Measurements from ENCODE around the gene C1QB.

The C1QB gene

GRCh38 chr1:22628698-22629444 lies 24.2 kb upstream of the C1QB start:
- DNase-seq: no peak
- in situ Hi-C loops (cut with HindIII; ENCODE audit: low pct_ligation_motif_present, low pct_unique_long_range_greater_than_20kb, low sequenced_read_pairs): no loop called here

GRCh38 chr1:22629886-22630285 lies 23.1 kb upstream of the C1QB start:
- in situ Hi-C loops (cut with HindIII; ENCODE audit: low pct_ligation_motif_present, low pct_unique_long_range_greater_than_20kb, low sequenced_read_pairs): no loop called here
- no peak for DNase-seq

- in situ Hi-C loops (cut with HindIII; ENCODE audit: low pct_ligation_motif_present, low pct_unique_long_range_greater_than_20kb, low sequenced_read_pairs): no loop called here
- no peak for DNase-seq
Observed at GRCh38 chr1:22633697-22634463, 19.2 kb upstream of the C1QB start.

- in situ Hi-C loops (cut with HindIII; ENCODE audit: low pct_ligation_motif_present, low pct_unique_long_range_greater_than_20kb, low sequenced_read_pairs): no loop called here
Observed at GRCh38 chr1:22635436-22635835, 17.6 kb upstream of the C1QB start.

DNA sequence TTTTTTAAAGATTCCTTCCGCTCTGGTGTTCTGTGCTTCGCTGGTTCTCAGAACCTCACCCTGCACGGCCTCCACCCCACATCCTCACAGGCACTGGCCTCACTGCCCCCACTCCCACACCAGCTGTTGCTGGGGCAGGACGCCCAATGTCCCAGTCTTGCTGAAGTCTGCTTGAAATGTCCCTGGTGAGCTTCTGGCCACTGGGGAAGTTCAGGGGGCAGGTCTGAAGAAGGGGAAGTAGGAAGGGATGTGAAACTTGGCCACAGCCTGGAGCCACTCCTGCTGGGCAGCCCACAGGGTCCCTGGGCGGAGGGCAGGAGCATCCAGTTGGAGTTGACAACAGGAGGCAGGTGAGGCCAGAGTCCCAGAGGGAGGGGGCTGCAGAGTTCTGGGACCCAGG lies 16.7 kb upstream of the C1QB start, which contains the start of gene C1QA:
TSS of gene C1QA (plus strand) at position 276 of the 400 bp plus-strand sequence. CDS start 989 bp downstream, outside the sequence.
- DNase-seq: no peak
- in situ Hi-C loops (cut with HindIII; ENCODE audit: low pct_ligation_motif_present, low pct_unique_long_range_greater_than_20kb, low sequenced_read_pairs): no loop called here

More at GRCh38 chr1:22635436-22635835, 17.6 kb upstream of the C1QB start:
- no peak for DNase-seq

DNA sequence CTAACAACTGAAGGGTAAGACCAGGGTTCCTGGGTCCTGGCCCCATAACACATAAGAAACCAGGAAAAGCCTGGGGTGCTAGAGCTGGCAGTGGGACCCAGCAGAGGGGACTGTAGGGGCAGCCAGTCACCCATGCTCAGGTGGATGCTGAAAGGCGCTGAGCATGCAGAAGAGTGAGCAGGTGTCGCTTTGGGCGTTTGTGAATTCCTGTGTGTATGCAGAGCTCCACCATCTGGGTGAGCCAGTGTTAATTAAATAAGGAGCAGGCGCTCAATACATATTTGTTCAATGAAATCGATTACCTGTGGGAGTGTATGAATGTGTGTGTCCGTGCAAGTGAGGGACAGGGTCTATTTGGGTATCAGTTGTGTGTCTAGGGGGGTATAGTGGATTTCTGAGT lies 16.1 kb upstream of the C1QB start:
- no peak for DNase-seq
- in situ Hi-C loops (cut with HindIII; ENCODE audit: low pct_ligation_motif_present, low pct_unique_long_range_greater_than_20kb, low sequenced_read_pairs): no loop called here

DNA sequence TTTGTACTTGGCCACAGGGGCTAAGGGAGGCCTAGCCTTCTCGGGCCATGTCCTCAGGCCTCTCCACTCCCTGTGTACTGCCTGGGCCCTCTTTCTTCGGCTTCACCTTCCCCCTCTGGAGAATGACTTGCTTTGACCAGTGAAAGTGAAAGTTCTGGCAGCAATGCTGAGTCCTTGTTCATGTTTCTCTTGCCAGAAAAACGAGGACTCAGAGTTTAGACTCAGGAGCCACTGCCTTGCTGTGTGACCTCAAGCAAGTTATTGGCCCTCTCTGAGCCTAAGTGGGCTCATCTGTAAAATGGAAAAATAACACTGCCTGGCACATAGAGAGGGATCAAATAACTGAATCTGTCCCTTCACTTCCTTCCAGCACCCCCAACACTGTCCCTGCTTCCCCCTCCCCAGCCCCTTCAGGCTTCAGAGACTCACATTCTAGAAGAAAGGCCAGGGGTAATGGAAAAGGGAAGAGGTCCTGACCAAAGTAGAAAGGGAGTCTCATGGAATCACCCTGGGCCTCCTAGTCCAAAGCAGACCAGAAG lies 15.1 kb upstream of the C1QB start:
- DNase-seq: no peak
- in situ Hi-C loops (cut with HindIII; ENCODE audit: low pct_ligation_motif_present, low pct_unique_long_range_greater_than_20kb, low sequenced_read_pairs): no loop called here

- in situ Hi-C loops (cut with HindIII; ENCODE audit: low pct_ligation_motif_present, low pct_unique_long_range_greater_than_20kb, low sequenced_read_pairs): no loop called here
- no peak for DNase-seq
Observed at GRCh38 chr1:22638476-22639234, 14.4 kb upstream of the C1QB start.

GRCh38 chr1:22639286-22639685 lies 13.8 kb upstream of the C1QB start:
- peak; percentile 16 for DNase-seq
- in situ Hi-C loops (cut with HindIII; ENCODE audit: low pct_ligation_motif_present, low pct_unique_long_range_greater_than_20kb, low sequenced_read_pairs): no loop called here

DNA sequence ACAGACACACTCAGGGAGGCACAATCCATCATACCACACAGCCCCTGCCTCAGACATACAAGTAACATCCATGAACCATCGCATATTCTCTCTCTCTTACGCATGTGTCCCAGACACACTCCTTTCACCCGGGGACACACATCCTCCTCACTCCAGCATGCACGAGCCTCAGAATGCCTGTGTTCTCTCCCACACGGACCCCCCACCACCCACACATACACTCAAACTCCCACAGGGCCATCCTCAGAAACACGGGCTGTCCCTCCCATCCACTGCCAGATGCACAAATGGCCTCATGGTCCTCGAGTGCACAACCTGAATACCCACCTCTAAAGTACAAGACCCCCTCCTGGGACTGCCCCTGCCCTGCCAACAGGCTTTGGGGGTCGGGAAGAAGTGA lies 11.8 kb upstream of the C1QB start:
- in situ Hi-C loops (cut with HindIII; ENCODE audit: low pct_ligation_motif_present, low pct_unique_long_range_greater_than_20kb, low sequenced_read_pairs): no loop called here

GRCh38 chr1:22641906-22642636 lies 11.0 kb upstream of the C1QB start:
- in situ Hi-C loops (cut with HindIII; ENCODE audit: low pct_ligation_motif_present, low pct_unique_long_range_greater_than_20kb, low sequenced_read_pairs): no loop called here

More for the DNA sequence above, 11.8 kb upstream of the C1QB start:
- DNase-seq: no peak

DNA sequence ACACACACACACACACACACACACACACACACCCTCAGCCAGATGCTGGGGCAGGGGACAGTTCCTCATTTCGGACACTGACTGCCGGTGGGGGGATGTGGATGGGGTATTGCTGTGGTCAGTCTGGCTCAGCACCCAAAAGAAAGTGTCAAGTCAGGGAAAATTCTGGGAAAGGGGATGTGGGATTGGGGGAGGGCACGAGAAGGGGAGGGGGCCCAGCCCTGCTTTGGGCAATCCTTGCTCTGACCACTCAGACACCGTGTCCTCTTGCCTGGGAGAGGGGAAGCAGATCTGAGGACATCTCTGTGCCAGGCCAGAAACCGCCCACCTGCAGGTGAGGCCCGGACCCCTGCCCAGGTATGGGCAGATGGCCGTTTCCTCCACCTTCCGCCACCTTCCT lies 9.7 kb upstream of the C1QB start, which contains the start of gene C1QC:
TSS of gene C1QC (plus strand) at position 253 of the 400 bp plus-strand sequence. CDS start 391 bp downstream, outside the sequence.
- DNase-seq: no peak
- in situ Hi-C loops (cut with HindIII; ENCODE audit: low pct_ligation_motif_present, low pct_unique_long_range_greater_than_20kb, low sequenced_read_pairs): no loop called here

More at GRCh38 chr1:22641906-22642636, 11.0 kb upstream of the C1QB start:
- DNase-seq: peak; percentile 59

DNA sequence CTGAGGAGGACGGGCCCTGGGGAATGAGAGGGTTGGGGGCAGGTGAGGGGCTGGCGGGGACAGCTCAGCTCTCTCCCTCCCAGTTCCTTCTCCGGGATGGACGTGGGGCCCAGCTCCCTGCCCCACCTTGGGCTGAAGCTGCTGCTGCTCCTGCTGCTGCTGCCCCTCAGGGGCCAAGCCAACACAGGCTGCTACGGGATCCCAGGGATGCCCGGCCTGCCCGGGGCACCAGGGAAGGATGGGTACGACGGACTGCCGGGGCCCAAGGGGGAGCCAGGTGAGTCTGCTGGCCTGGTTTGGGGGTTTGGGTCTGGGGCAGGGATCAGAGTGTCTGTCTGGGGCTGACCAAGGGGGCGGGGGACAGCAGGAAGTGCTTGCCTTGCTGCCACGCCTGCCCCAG lies 9.1 kb upstream of the C1QB start:
- no peak for DNase-seq
- in situ Hi-C loops (cut with HindIII; ENCODE audit: low pct_ligation_motif_present, low pct_unique_long_range_greater_than_20kb, low sequenced_read_pairs): no loop called here

- no peak for DNase-seq
- in situ Hi-C loops (cut with HindIII; ENCODE audit: low pct_ligation_motif_present, low pct_unique_long_range_greater_than_20kb, low sequenced_read_pairs): no loop called here
Observed at GRCh38 chr1:22645931-22646330, 7.1 kb upstream of the C1QB start.

DNA sequence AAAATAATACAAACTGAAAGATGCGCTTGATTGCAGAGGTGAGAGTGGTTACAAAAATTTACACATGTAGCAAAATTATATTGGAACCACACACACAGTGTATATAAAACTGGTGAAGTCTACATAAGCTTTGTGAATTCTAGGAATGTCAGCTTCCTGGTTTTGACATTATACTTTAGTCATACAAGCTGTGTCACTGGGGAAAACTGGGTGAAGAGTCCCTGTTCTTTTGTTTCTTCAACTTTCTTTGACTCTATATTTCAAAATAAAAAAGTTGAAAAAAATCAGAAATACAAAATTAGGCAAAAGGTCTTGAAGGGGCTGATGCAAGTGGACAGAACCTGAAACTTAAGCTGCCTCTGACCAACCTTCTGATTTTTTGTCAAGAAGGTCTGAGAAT lies 6.7 kb upstream of the C1QB start:
- DNase-seq: no peak
- in situ Hi-C loops (cut with HindIII; ENCODE audit: low pct_ligation_motif_present, low pct_unique_long_range_greater_than_20kb, low sequenced_read_pairs): no loop called here

- in situ Hi-C loops (cut with HindIII; ENCODE audit: low pct_ligation_motif_present, low pct_unique_long_range_greater_than_20kb, low sequenced_read_pairs): no loop called here
- DNase-seq: no peak
Observed at GRCh38 chr1:22650089-22650693, 2.8 kb upstream of the C1QB start.

DNA sequence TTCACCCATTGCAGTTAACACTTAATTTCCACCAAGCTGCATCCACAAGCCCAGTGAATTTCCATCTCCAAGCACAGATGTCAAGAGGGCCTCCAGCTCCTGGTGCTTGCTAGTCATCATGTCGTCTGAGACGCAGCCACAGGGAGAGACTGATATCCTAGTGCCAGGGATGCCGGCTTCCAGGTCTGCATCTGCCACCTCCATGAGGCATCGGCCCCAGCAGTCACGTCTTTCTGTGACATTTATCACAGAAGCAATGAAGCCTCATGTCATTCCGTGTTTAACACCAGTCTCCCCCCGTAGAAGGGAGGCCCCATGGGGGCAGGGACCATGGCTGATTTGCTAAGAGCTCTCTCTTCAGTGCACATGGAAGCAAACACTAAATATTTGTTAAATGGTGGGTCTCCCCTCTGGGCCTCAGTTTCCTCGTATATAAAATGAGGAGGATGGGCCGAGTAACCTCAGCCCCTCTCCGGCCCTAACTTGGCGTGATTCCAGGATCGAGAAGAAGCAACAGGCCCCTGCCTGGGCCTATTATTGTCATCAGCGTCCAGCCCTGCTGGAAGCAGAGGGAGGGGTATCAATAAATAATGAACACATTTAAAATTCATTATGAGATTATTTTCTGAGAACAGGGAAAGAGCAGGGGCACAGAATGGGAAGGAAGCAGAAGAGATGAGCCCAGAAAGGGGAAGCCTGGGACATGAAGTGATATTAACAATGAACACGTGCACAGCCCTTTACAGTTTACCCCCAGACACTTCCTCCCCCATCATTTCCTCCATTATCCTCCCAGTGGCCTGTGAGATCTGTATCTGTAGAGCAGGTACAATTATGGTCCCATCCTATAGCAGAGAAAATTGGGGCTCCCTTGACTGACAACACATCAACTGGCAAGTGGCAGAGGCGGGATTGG lies 837 bp upstream of the C1QB start:
- DNase-seq: no peak
- in situ Hi-C loops (cut with HindIII; ENCODE audit: low pct_ligation_motif_present, low pct_unique_long_range_greater_than_20kb, low sequenced_read_pairs): no loop called here

All from ACHN (cell line).